ENCODE measurements around the gene FOXM1.

DNA sequence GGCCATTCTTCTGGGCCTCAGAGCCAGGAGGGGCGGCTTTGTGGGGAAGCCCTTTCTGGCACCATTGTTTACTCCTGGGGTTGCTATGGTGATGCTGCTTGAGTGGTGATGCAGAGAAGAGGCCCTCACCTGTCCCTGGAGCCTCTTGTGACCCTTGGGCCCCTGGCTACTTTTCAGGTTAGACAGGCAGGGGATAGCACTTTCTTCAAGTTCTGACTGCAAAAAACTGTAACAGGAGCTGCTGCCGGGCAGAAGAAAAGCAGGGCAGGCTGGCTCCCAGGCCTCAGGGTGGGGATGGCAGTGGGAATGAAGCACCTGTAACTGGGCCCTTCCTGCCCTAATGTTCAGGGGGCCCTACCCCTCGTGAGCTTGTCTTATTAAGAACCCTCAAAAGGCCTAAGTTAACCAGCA is 19.9 kb downstream of the FOXM1 start, which contains the start of gene TEX52:
- TF ChIP-seq, protein P1, sequence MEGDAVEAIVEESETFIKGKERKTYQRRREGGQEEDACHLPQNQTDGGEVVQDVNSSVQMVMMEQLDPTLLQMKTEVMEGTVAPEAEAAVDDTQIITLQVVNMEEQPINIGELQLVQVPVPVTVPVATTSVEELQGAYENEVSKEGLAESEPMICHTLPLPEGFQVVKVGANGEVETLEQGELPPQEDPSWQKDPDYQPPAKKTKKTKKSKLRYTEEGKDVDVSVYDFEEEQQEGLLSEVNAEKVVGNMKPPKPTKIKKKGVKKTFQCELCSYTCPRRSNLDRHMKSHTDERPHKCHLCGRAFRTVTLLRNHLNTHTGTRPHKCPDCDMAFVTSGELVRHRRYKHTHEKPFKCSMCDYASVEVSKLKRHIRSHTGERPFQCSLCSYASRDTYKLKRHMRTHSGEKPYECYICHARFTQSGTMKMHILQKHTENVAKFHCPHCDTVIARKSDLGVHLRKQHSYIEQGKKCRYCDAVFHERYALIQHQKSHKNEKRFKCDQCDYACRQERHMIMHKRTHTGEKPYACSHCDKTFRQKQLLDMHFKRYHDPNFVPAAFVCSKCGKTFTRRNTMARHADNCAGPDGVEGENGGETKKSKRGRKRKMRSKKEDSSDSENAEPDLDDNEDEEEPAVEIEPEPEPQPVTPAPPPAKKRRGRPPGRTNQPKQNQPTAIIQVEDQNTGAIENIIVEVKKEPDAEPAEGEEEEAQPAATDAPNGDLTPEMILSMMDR (IDR thresholded peaks at IDR 0.05): no peak
- no peak for TF ChIP-seq POLR2A (IDR thresholded peaks at IDR 0.05)
